Breast epithelium (tissue), 4 donors: ENCODE data around the gene PDGFA. TPM values are rescaled to one million over a fixed set of nuclear protein-coding genes. Genes with fewer than 3 reads are reported as not detected.

ENCODE experiments used
- DNase-seq, 2 donors: peaks; one replicate each; pipeline ENCODE4 v3.0.0-alpha.2; 2019; ENCODE audit warnings: low spot score in 2 of 2
- H3K27ac ChIP-seq, 2 donors: fragments of 200-600 bp; sonication (generic) in 1 of 2; one replicate each; pipeline ENCODE4 v1.5.1; 2016 to 2019; ENCODE audit warnings: mild to moderate bottlenecking in 1 of 2
- H3K27me3 ChIP-seq, 2 donors: fragments of 200-600 bp; sonication (generic) in 1 of 2; one replicate each; pipeline versions ENCODE4 v1.5.1 to v1.6.0; 2017 to 2019; ENCODE audit warnings: control low read depth in 1 of 2, mild to moderate bottlenecking in 1 of 2
- H3K36me3 ChIP-seq: fragments of 200-600 bp; one replicate; pipeline ENCODE4 v1.5.1; 2019
- H3K4me1 ChIP-seq, 2 donors: fragments of 200-600 bp; sonication (generic); one replicate each; pipeline ENCODE4 v1.5.1; 2016 to 2019; ENCODE audit warnings: control low read depth in 1 of 2
- H3K4me3 ChIP-seq, 3 donors: fragments of 200-600 bp; sonication (generic); 1 replicate in 2 of 3; 2 replicates in 1 of 3; pipeline ENCODE4 v1.5.1; 2016 to 2019; ENCODE audit warnings: mild to moderate bottlenecking in 3 of 3, moderate library complexity in 2 of 3
- H3K9me3 ChIP-seq, 2 donors: fragments of 200-600 bp; sonication (generic) in 1 of 2; one replicate each; pipeline ENCODE4 v1.5.1; 2016 to 2019; ENCODE audit warnings: control low read depth in 1 of 2
- POLR2A ChIP-seq: fragments of 450-650 bp; IDR thresholded peaks from one replicate; pipeline ENCODE4 v1.6.1; 2016; ENCODE audit warnings: antibody characterized with exemption, mild to moderate bottlenecking, moderate library complexity
- POLR2AphosphoS5 ChIP-seq, 3 donors: sonication (generic); formaldehyde crosslinking; IDR thresholded peaks; one replicate each; pipeline ENCODE4 v1.6.1; 2017; ENCODE audit warnings: antibody characterized with exemption in 3 of 3
- intact Hi-C: fragments of 100-400 bp; cut with DNase I; formaldehyde crosslinking; loops from one replicate; pipeline ENCODE4 v1.15.1; 2023; ENCODE audit warnings: low total_unique reads
- total RNA-seq, 3 donors: library from RNA; depleted of rRNA; stranded (reverse); fragments of >200 nt; gene quantifications; one replicate each; pipeline ENCODE4 v1.1.0, GENCODE V29; 2016
- TF ChIP-seq, protein P1 (sequence below), 3 donors: fragments of 450-650 bp; IDR thresholded peaks; one replicate each; pipeline ENCODE4 v1.5.1; 2016 to 2017; ENCODE audit warnings: antibody characterized with exemption in 3 of 3, mild to moderate bottlenecking in 3 of 3, moderate library complexity in 3 of 3

PDGFA gene
- total RNA-seq, 3 donors from 2014 or later, result 19.8 to 33.4 (median 31.2) TPM

DNA sequence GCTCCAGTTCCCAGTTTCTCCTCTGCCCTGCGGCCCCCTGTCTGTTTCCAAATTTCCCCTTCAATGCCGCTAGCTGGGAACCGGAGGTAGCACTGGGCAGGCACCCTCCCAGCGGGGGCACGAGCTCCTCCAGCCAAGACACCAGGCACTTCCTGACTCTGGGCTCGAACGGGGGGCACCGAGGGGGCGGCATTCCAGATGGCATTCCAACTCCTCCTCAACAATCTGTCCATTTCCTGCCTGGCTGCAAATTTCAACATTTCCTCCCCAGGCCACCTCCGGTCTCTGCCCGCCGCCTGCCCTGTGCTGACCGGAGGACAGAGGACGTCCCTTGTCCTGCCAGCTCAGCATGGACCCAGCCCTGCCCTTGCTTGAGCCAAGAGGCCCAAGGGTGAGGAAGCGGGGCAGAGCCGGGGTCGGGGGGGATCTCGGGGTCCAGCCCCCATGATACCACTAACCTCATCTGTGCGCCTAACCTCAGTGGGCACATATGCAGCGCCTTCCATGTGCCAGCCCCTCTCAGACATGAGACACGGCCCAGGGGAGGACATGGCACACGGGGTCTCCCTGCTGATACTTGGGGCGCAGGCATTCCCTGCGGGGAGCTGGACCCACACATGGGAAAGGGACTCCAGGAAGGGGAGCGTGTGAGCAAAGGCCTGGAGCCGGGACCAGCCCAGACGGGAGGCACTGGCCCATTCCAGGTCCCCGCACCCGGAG, 58.0 kb downstream of the PDGFA start:
- TF ChIP-seq POLR2A, result no peak
- peak in 1 of 3 donors; percentile 24 for TF ChIP-seq POLR2AphosphoS5 (IDR thresholded peaks at IDR 0.05)
- intact Hi-C loops, result no loop called here
- DNase-seq, result peak in 1 of 2 donors; percentile 88
- no peaks in the 10 kb centered on the region for H3K36me3 ChIP-seq
- H3K4me1 ChIP-seq, result no peaks in the 10 kb centered on the region
- H3K9me3 ChIP-seq, result no peaks in the 10 kb centered on the region
- no peak overlapping the region for H3K4me3 ChIP-seq
- H3K27ac ChIP-seq, result peak overlapping the region; percentile 45 to 69
- no peaks in the 10 kb centered on the region for H3K27me3 ChIP-seq

DNA sequence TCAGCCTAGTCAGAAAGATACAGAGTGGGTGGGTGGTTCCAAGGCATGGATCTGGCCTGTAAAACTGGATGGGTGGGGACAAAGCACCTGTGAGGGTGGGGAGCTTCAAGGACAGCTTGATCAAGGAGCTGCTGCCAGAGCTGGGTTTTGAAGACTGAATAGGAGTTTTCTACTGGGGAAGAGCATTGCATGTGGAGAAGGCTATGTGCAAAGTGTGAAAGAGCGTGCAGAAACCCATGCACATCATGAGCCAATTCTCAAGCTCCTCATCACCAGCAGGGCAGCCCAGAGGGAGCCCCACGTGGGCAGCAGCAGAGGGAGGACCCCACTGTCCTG, 58.6 kb downstream of the PDGFA start:
- no peak for DNase-seq
- intact Hi-C loops, result no loop called here
- H3K4me1 ChIP-seq, result no peaks in the 10 kb centered on the region
- no peak for TF ChIP-seq POLR2AphosphoS5 (IDR thresholded peaks at IDR 0.05)
- no peak for TF ChIP-seq POLR2A
- TF ChIP-seq, protein P1, sequence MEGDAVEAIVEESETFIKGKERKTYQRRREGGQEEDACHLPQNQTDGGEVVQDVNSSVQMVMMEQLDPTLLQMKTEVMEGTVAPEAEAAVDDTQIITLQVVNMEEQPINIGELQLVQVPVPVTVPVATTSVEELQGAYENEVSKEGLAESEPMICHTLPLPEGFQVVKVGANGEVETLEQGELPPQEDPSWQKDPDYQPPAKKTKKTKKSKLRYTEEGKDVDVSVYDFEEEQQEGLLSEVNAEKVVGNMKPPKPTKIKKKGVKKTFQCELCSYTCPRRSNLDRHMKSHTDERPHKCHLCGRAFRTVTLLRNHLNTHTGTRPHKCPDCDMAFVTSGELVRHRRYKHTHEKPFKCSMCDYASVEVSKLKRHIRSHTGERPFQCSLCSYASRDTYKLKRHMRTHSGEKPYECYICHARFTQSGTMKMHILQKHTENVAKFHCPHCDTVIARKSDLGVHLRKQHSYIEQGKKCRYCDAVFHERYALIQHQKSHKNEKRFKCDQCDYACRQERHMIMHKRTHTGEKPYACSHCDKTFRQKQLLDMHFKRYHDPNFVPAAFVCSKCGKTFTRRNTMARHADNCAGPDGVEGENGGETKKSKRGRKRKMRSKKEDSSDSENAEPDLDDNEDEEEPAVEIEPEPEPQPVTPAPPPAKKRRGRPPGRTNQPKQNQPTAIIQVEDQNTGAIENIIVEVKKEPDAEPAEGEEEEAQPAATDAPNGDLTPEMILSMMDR (IDR thresholded peaks at IDR 0.05), result no peak
- H3K9me3 ChIP-seq, result no peaks in the 10 kb centered on the region
- no peaks in the 10 kb centered on the region for H3K27me3 ChIP-seq
- peak overlapping the region; percentile 42 to 69 for H3K27ac ChIP-seq
- no peak overlapping the region for H3K4me3 ChIP-seq
- H3K36me3 ChIP-seq, result no peaks in the 10 kb centered on the region

DNA sequence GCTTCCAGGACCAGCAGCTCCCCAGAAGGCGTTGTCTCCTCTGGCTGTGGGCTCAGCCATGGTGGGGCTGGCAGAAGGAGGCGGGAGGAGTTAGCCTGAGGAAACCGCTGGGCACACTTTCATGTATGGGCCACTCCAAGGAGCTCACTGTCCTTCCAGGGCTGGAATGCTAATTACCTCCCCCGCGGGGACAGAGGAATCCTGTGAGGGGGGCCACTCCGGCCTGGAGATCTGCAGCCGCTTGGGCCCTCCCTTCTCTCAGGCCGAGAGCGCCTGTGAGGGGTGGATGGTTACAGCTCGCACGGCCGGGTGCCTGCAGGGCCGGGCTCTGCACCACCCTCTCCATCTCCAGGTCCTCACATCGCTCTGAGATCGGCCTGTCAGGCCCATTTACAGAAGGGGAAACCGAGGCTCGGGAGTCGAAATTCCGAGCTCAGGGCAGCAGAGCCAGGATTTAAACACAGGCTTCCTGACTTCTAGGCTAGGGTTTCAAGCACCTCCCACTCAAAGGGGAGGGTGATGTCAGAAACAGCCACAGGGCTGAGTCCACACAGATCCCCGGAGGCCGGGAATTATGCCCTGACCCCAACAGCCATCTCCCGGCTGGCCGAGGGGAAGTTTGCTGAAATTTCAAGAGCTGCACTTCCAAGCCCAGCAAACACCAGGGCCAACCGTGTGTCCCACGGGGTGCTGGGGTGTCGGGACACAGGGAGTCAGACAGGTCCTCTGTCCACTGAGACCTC, 59.1 kb downstream of the PDGFA start:
- Histone ChIP-seq H3K27me3 (no peaks in the 10 kb centered on the region), H3K4me3 (peak overlapping the region in 2 of 3 donors; percentile 1 to 3), H3K36me3 (no peaks in the 10 kb centered on the region), H3K27ac (peak overlapping the region; percentile 42 to 69), H3K4me1 (peaks cover 0 to 3% of the 10 kb centered on the region in 2 donors), H3K9me3 (no peaks in the 10 kb centered on the region)
- DNase-seq, result peak in 1 of 2 donors; percentile 65
- intact Hi-C loops, result no loop called here
- TF ChIP-seq, protein P1 (IDR thresholded peaks at IDR 0.05), result no peak
- TF ChIP-seq POLR2A, result no peak
- TF ChIP-seq POLR2AphosphoS5 (IDR thresholded peaks at IDR 0.05), result no peak

DNA sequence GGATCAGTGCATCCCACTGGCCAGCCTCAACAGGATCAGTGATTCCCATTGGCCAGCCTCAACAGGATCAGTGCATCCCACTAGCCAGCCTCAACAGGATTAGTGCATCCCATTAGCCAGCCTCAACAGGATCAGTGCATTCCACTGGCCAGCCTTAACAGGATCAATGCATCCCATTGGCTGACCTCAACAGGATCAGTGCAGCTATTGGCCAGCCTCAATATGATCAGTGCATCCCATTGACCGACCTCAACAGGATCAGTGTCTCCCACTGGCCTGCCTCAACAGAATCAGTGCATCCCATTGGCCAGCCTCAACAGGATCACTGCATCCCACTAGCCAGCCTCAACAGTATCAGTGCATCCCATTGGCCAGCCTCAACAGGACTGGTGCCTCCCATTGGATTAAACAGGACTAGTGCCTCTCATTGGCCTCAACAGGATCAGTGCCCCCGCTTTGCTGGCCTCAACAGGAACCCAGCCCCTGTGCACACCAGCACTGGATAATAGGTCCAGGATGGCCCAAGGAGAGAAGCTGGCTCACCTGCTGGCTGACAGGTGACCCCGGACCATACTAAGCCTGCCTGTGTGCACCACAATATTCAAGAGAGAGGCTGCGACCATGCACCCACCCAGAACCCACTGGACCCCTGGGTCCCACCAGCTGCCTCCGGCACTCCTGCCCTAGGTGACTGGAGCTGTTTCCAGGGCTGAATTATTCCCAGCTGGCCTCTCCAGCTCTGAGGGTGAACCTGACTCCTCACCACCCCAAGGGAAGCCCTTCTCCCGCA, 59.9 kb downstream of the PDGFA start:
- Histone ChIP-seq H3K4me3 (no peak overlapping the region), H3K27ac (peak overlapping the region; percentile 42 to 69), H3K4me1 (peaks cover 0 to 8% of the 10 kb centered on the region in 2 donors), H3K36me3 (no peaks in the 10 kb centered on the region), H3K27me3 (no peaks in the 10 kb centered on the region), H3K9me3 (no peaks in the 10 kb centered on the region)
- TF ChIP-seq POLR2A, result no peak
- no peak for TF ChIP-seq POLR2AphosphoS5 (IDR thresholded peaks at IDR 0.05)
- TF ChIP-seq, protein P1 (IDR thresholded peaks at IDR 0.05), result no peak
- DNase-seq, result no peak
- intact Hi-C loops, result no loop called here

DNA sequence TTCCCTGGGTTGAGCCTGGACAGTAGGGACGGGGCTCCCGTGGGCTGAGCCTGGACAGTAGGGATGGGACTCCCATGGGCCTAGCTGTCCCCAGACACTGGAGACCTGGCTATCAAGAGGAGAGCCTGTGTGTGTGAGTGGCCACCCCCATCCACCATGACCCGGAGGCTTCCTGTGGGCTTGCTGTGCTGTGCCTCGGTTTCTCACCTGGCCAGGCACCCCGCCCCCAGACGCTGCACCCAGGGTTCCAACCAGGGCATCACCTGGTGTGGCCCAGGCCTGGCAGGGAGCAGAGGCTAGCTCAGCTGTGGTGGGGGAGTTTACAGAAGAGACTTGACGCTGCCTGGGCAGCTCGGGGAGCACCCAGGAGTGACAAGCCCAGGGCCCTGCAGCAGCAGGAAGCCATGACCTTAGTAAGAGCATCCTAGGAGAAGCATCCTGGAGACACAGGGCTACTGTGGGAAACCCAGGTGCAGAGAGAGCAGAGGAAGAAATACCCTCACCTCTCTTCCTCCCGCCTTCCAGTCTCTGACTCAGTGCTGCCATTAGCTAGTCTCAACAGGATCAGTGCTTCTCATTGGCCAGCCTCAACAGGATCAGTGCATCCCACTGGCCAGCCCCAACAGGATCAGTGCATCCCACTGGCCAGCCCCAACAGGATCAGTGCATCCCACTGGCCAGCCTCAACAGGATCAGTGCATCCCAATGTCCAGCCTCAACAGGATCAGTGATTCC, 61.0 kb downstream of the PDGFA start:
- TF ChIP-seq POLR2A, result no peak
- no peak for TF ChIP-seq POLR2AphosphoS5 (IDR thresholded peaks at IDR 0.05)
- TF ChIP-seq, protein P1 (IDR thresholded peaks at IDR 0.05), result no peak
- Histone ChIP-seq H3K4me3 (no peak overlapping the region), H3K4me1 (peaks cover 0 to 8% of the 10 kb centered on the region in 2 donors), H3K27ac (no peak overlapping the region), H3K27me3 (peaks cover 0 to 2% of the 10 kb centered on the region in 2 donors), H3K36me3 (no peaks in the 10 kb centered on the region), H3K9me3 (no peaks in the 10 kb centered on the region)
- DNase-seq, result no peak
- intact Hi-C loops, result no loop called here
